ENCODE data around the gene TEX36. TPM values are rescaled to one million over a fixed set of nuclear protein-coding genes. Genes with fewer than 3 reads are reported as not detected.

Gene TEX36
- polyA plus RNA-seq, 1 donor from 2014 or later: not detected

GRCh38 chr10:125689955-125690569 lies 7.1 kb upstream of the TEX36 start:
- H3K27ac ChIP-seq (ENCODE audit: low read length): no peak overlapping the region
- H3K79me2 ChIP-seq (replicated peaks; ENCODE audit: insufficient read depth, low read length): no peaks in the 10 kb centered on the region
- no peaks in the 10 kb centered on the region for H3K36me3 ChIP-seq (ENCODE audit: insufficient read depth, low read length)
- no peaks in the 10 kb centered on the region for H3F3A ChIP-seq (ENCODE audit: insufficient read depth, low read length, poor library complexity, severe bottlenecking)
- H3K27me3 ChIP-seq (ENCODE audit: insufficient read depth, low read depth, low read length): no peaks in the 10 kb centered on the region
- no peak overlapping the region for H2AFZ ChIP-seq (ENCODE audit: low read depth, low read length)
- no peak overlapping the region for H3K4me2 ChIP-seq (ENCODE audit: low read length)
- no peak overlapping the region for H3K4me3 ChIP-seq (ENCODE audit: low read length)
- H4K20me1 ChIP-seq (ENCODE audit: insufficient read depth): no peaks in the 10 kb centered on the region
- H3K9me2 ChIP-seq (ENCODE audit: insufficient read depth, low read length): no peaks in the 10 kb centered on the region
- no peak for TF ChIP-seq EP300 (conservative IDR thresholded peaks at IDR 0.05; ENCODE audit: poor library complexity, severe bottlenecking)
- TF ChIP-seq REST (IDR thresholded peaks at IDR 0.05; ENCODE audit: borderline replicate concordance): no peak
- no peak for TF ChIP-seq POLR2AphosphoS5 (IDR thresholded peaks at IDR 0.05)
- H3K9me3 ChIP-seq (ENCODE audit: low read length): no peaks in the 10 kb centered on the region
- no peak overlapping the region for H3K9ac ChIP-seq (ENCODE audit: low read length)

- H3K9ac ChIP-seq (ENCODE audit: low read length): no peak overlapping the region
- TF ChIP-seq POLR2AphosphoS5 (IDR thresholded peaks at IDR 0.05): no peak
- TF ChIP-seq RAD21 (conservative IDR thresholded peaks at IDR 0.05): no peak
- TF ChIP-seq CTCF (IDR thresholded peaks at IDR 0.05; ENCODE audit: poor library complexity, severe bottlenecking): no peak
- TF ChIP-seq MXI1 (conservative IDR thresholded peaks at IDR 0.05; ENCODE audit: poor library complexity, severe bottlenecking): no peak
- no peak for TF ChIP-seq EZH2 (IDR thresholded peaks at IDR 0.05; ENCODE audit: borderline replicate concordance, insufficient read depth, low read length, poor library complexity, severe bottlenecking)
- TF ChIP-seq REST (IDR thresholded peaks at IDR 0.05; ENCODE audit: borderline replicate concordance): no peak
- no peak for TF ChIP-seq TAF1 (IDR thresholded peaks at IDR 0.05; ENCODE audit: low read depth)
- TF ChIP-seq SMC3 (conservative IDR thresholded peaks at IDR 0.05; ENCODE audit: poor library complexity): no peak
- TF ChIP-seq EP300 (conservative IDR thresholded peaks at IDR 0.05; ENCODE audit: poor library complexity, severe bottlenecking): no peak
- H3K9me3 ChIP-seq (ENCODE audit: low read length): no peaks in the 10 kb centered on the region
- no peaks in the 10 kb centered on the region for H3F3A ChIP-seq (ENCODE audit: insufficient read depth, low read length, poor library complexity, severe bottlenecking)
- no peak overlapping the region for H3K4me2 ChIP-seq (ENCODE audit: low read length)
- H2AFZ ChIP-seq (ENCODE audit: low read depth, low read length): no peak overlapping the region
- no peak overlapping the region for H3K27ac ChIP-seq (ENCODE audit: low read length)
- H3K79me2 ChIP-seq (replicated peaks; ENCODE audit: insufficient read depth, low read length): no peaks in the 10 kb centered on the region
- H3K36me3 ChIP-seq (ENCODE audit: insufficient read depth, low read length): no peaks in the 10 kb centered on the region
- no peaks in the 10 kb centered on the region for H3K27me3 ChIP-seq (ENCODE audit: insufficient read depth, low read depth, low read length)
- no peak overlapping the region for H3K4me3 ChIP-seq (ENCODE audit: low read length)
- no peaks in the 10 kb centered on the region for H3K9me2 ChIP-seq (ENCODE audit: insufficient read depth, low read length)
- H4K20me1 ChIP-seq (ENCODE audit: insufficient read depth): no peaks in the 10 kb centered on the region
These were observed 4.7 kb upstream of the TEX36 start for GRCh38 chr10:125687507-125688185.
